ENCODE results near the gene MTMR12. TPM values are rescaled to one million over a fixed set of nuclear protein-coding genes. Genes with fewer than 3 reads are reported as not detected.

Gene MTMR12
- total and polyA plus RNA-seq, 2 of the 13 experiments (the other 11 are each of a cell fraction or from before 2014, with no cell fraction given): 23.4 to 36.6 TPM

DNA sequence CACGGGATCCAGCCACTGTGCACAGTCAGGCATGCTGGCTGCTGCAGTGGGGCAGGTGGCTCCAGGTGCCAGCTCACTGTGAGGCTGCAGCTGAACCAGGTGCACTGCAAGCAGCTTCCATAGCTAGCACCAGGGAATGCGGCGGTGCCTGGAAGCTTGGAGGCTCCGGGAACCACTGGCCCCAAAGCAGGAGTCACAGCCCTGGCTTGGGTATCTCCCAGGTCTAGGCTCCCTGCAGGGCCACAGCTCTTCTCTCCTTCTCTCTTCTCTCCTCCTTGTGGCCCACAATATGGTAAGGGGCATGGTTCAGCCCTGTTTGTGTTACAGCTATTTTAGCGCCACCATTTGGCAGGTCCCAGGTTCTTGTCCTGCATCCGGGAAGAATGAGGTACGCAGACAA, 6.7 kb upstream of the MTMR12 start (continued):
- TF ChIP-seq HMG20A (CRISPR knock-in tag; IDR thresholded peaks at IDR 0.05; ENCODE audit: borderline replicate concordance) (no peak), ZNF274 (CRISPR knock-in tag; IDR thresholded peaks at IDR 0.05) (no peak), ZFX (CRISPR knock-in tag; IDR thresholded peaks at IDR 0.05; ENCODE audit: low read depth) (0 out of 2 replicates have a peak, but pooled peaks have one; percentile 32), NCOA1 (CRISPR knock-in tag; IDR thresholded peaks at IDR 0.05) (no peak), ZNF556 (CRISPR knock-in tag; IDR thresholded peaks at IDR 0.05; ENCODE audit: borderline replicate concordance) (0 out of 2 replicates have a peak, but pooled peaks have one; percentile 25), FOXC1 (CRISPR knock-in tag; IDR thresholded peaks at IDR 0.05; ENCODE audit: borderline replicate concordance) (0 out of 2 replicates have a peak, but pooled peaks have one; percentile 29), GMEB1 (CRISPR knock-in tag; IDR thresholded peaks at IDR 0.05; ENCODE audit: borderline replicate concordance) (no peak), ZBTB43 (CRISPR knock-in tag; conservative IDR thresholded peaks at IDR 0.05) (no peak), TFDP2 (CRISPR knock-in tag; IDR thresholded peaks at IDR 0.05) (no peak), HIVEP1 (CRISPR knock-in tag; IDR thresholded peaks at IDR 0.05) (peak; percentile 8; the same call in 1 of the 2 replicates), STAG1 (CRISPR knock-in tag; IDR thresholded peaks at IDR 0.05) (peak; percentile 63), PITX1 (CRISPR knock-in tag; IDR thresholded peaks at IDR 0.05) (no peak), ZNF615 (CRISPR knock-in tag; IDR thresholded peaks at IDR 0.05; ENCODE audit: borderline replicate concordance) (no peak), ZFP36L2 (CRISPR knock-in tag; IDR thresholded peaks at IDR 0.05) (no peak), AKAP8 (CRISPR knock-in tag; IDR thresholded peaks at IDR 0.05) (no peak), ZNF260 (CRISPR knock-in tag; IDR thresholded peaks at IDR 0.05; ENCODE audit: borderline replicate concordance, low read depth) (no peak)
- TF ChIP-seq, protein P1, sequence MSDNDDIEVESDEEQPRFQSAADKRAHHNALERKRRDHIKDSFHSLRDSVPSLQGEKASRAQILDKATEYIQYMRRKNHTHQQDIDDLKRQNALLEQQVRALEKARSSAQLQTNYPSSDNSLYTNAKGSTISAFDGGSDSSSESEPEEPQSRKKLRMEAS (IDR thresholded peaks at IDR 0.05): 0 out of 2 replicates have a peak, but pooled peaks have one; percentile 16
- TF ChIP-seq, protein P2, sequence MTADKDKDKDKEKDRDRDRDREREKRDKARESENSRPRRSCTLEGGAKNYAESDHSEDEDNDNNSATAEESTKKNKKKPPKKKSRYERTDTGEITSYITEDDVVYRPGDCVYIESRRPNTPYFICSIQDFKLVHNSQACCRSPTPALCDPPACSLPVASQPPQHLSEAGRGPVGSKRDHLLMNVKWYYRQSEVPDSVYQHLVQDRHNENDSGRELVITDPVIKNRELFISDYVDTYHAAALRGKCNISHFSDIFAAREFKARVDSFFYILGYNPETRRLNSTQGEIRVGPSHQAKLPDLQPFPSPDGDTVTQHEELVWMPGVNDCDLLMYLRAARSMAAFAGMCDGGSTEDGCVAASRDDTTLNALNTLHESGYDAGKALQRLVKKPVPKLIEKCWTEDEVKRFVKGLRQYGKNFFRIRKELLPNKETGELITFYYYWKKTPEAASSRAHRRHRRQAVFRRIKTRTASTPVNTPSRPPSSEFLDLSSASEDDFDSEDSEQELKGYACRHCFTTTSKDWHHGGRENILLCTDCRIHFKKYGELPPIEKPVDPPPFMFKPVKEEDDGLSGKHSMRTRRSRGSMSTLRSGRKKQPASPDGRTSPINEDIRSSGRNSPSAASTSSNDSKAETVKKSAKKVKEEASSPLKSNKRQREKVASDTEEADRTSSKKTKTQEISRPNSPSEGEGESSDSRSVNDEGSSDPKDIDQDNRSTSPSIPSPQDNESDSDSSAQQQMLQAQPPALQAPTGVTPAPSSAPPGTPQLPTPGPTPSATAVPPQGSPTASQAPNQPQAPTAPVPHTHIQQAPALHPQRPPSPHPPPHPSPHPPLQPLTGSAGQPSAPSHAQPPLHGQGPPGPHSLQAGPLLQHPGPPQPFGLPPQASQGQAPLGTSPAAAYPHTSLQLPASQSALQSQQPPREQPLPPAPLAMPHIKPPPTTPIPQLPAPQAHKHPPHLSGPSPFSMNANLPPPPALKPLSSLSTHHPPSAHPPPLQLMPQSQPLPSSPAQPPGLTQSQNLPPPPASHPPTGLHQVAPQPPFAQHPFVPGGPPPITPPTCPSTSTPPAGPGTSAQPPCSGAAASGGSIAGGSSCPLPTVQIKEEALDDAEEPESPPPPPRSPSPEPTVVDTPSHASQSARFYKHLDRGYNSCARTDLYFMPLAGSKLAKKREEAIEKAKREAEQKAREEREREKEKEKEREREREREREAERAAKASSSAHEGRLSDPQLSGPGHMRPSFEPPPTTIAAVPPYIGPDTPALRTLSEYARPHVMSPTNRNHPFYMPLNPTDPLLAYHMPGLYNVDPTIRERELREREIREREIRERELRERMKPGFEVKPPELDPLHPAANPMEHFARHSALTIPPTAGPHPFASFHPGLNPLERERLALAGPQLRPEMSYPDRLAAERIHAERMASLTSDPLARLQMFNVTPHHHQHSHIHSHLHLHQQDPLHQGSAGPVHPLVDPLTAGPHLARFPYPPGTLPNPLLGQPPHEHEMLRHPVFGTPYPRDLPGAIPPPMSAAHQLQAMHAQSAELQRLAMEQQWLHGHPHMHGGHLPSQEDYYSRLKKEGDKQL (CRISPR knock-in tag; IDR thresholded peaks at IDR 0.05; ENCODE audit: low read depth): no peak

Measured in HepG2 (cell line).